Tongue (tissue), 2 donors: ENCODE data around the gene ZC3H12D. TPM values are rescaled to one million over a fixed set of nuclear protein-coding genes. Genes with fewer than 3 reads are reported as not detected.
"Not testable (repeated sequence)": the region's sequence is repeated elsewhere in the genome, so short reads cannot be mapped to it uniquely, and the experiment has no call there.

ENCODE experiments used
- DNase-seq: peaks from one replicate; pipeline ENCODE4 v3.0.0-alpha.2; 2015
- total RNA-seq: library from RNA; depleted of rRNA; stranded (reverse); fragments of >200 nt; gene quantifications from one replicate; pipeline ENCODE4 v1.2.3, GENCODE V29; 2014

The ZC3H12D gene
- total RNA-seq, 1 donor from 2014 or later: 0.72 TPM

DNA sequence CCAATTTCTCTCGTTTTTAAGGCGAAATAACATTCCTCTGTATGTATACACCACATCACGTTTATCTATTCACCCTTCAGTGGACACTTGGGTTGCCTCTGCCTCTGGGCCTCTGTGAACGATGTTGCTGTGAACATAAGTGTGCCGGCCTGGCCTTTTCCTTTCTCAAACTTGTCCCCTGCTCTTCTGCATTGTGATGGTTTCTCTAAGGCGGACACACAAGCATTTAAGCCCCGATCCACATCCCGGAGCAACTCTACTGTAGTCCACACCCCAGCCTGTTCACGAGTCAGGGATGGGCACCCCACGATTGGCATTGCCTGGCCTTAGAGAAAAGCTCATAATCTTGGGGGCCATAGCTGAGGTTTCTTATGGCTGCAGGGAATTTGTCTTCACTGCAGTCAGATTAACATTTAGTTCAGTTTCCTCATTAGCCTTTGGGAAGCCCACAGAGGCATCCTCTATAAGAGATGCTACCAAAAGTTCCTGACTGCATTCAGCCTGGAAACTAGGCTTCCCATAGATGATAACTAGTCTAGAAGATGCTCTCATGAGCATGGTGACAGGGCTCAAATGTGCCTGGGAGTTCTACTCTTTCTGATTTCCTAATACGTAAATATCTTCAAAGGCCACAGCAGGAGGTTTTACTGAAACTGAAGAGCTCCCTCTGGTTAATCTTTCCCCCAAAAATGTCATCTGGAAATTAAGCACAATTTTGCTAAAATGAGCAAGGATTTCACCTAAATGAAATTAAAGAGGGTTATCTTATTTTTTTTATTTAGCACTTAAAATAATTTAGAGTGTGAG lies 762 bp downstream of the ZC3H12D start:
- no peak for DNase-seq

DNA sequence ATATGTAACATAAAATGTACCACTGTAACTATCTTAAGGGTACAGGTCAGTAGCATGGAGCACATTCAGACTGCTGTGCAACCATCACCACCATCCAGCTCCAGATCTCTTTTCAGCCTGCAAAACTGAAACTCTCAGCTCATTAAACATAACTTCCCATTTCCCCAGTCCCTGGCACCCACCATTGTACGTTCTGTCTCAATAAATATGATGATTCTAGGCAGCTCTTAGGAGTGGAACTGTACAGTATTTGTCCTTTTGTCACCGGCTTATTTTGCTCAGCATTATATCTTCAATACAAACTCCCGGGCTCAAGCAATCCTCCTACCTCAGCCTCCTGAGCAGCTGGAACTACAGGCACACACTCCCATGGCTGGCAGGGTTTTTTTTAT lies 1.5 kb downstream of the ZC3H12D start:
- no peak for DNase-seq

DNA sequence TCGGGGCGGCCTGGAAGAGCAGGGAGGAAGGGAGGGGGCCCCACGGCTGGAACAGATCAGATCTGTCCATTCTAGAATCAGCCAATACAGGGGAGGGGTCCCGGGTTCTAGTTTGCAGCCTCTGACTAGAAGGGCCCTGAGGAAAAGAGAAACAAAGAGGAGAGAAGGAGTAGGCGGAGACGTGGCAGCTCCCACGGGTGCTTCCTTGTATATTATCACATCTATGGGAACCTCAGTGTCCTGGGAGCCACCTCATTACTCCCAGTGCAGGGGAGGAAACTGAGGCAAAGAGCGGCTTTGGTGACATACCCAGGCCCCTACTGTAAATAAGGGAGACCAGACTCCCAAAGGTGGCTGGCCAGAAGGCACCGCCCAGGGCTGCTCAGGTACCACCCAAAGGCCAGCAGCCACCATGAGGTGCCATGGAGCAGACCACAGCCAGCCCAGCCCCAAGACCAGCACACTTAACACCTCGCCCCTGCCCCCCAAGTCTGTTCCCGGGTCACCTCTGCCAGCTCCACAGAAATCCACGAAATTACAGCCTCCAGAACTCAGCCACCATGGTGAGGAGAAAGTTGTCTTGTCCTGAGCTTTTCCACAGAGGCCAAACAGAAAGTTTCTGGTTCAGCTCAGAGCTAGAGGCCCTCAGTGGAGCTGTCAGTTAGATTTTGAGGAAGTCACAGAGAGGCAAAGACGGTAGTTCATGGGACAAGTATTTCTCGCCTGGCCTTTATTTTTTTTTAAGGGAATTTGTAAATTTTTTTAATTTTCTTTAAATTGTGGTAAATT lies 2.1 kb downstream of the ZC3H12D start:
- no peak for DNase-seq

DNA sequence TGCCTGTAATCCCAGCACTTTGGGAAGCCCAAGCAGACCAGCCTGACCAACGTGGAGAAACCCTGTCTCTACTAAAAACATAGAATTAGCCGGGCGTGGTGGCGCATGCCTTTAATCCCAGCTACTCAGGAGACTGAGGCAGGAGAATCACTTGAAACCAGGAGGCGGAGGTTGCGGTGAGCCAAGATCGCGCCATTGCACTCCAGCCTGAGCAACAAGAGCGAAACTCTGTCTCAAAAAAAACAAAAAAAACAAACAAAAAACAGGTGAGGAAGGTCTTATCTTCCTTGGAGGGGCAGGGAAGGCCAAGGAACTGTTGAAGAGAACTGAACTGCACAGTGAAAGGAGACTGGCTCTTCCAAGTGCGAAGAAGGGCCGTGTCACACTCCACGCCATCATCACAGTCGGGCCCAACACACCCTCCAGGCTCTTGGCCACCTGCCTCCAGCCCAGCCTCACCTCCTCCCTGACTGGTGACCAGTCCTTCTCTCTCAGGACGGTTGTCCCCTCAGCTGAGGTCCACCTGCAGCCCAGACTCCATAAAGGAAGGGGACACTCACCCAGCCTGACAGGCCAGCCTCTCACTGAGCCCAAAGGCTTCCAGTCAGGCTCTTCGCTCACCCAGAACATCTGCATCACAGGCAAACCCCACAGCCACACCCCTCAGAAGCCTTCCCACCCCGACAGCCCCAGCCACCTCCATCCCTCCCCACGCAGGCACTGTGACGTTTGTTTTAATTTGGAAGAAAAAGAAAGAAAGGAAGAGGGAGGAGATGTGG lies 4.1 kb downstream of the ZC3H12D start:
- DNase-seq: no peak

DNA sequence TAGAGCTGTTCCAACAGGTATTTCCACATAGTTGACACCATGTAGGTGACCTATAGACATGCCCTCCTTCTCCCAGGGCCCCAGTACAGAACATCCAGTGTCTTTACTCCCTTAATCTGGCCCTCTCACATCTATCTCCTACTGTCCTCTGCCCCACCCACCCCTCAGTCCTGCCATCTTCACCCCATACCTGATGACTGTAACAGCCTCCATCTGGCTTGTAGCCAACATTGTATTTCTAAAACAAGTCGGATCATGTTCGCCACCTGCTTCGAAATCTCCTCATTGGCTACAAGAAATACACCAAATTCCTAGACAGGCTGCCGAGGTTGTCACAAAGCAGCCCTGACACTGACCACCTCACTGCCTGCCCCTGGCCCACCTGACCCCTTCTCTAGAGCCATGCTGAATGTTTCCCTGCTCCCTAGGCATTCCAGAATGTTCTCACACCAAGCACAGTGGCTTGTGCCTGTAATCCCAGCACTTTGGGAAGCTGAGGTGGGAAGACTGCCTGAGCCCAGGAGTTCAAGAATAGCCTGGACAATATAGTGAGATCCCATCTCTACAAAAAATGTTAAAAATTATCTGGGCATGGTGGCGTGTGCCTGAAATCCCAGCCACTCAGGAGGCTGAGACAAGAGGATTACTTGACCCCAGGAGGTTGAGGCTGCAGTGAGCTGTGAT lies 6.0 kb downstream of the ZC3H12D start:
- DNase-seq: no peak

DNA sequence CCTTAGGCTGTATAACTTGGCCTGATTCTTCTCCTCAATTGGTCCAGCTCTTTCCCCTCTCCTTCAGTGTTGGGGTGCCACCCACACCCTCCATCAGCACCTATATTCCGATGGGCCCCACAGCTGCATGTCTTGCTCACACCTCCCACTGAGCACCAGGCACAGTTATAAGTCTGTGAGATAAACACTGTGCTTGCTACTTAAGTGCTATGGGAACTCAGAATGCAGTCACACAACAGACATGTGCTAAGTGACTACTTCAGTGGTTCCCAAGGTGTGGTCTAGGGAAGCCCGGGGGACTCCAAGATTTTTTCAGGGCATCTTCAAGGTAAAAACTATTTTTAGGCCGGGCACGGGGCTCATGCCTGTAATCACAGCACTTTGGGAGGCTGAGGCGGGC lies 7.3 kb downstream of the ZC3H12D start:
- DNase-seq: no peak

DNA sequence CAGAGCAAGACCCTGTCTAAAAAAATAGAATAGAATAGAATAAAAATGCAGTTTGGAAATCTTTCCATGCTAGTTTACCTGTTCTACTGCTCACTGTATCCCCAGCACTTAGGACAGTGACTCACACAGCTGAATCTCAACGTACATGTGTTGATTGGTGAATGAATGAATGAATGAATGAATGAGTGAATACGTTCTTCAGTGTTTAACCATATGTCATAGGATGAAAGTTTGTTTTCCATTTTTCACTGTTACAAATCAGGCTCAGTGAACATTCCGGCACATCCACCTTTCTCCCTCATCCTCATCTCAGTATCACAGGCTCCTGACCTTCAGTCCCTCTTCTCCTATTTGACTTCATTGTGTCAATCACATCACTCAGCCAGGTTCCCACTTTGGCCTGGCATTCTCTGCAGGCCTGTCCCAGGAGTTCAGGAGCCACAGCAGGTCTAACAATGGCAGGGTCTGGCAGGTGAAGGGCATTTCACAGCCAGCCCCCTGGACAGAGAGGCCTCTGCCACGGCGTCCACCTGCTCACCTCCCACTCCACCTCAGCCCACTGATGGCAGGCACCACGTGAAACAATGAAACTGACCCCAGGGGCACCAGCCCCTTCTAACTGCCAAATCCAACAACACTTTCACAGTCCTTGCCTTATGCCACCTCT lies 7.9 kb downstream of the ZC3H12D start:
- no peak for DNase-seq

DNA sequence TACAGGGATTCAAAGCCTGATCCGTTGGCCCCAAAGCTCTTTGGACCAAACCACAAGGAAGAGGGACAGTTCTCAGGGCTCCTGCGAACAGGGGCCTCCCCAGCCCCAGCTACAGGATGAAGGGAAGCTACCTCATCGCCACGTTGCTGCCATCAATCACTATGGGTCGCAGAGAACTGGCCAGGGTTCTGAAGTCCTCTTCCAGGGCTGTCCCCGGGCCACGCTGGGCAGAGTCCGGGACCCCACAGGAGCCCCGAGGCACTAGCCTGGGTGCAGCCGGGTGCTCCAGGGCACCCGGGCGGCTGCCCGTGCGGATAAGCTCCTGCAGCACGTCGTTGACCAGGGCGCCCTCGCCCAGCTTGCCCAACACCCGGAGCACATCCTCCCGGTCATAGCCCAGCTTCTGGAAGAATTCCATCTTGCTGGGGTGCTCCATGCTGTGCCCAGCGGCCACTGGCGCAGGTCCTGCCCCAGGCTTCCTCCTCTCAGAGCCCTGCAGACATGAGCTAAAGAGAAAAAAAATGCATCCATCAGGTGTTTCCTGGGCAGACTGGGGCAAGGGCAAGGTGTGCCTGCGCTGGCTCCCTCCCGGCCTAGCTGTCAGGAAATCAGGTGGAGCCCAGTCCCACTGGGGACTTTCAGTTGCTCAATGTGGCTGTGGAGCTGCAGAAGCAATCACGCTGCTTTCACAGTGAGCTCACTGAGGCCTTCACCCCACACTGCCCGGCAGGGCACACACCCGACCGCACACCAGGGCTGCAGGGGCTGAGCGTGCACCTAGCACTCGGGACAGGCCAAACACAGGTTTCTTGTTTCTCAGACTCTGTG lies 10.5 kb downstream of the ZC3H12D start:
- DNase-seq: no peak

DNA sequence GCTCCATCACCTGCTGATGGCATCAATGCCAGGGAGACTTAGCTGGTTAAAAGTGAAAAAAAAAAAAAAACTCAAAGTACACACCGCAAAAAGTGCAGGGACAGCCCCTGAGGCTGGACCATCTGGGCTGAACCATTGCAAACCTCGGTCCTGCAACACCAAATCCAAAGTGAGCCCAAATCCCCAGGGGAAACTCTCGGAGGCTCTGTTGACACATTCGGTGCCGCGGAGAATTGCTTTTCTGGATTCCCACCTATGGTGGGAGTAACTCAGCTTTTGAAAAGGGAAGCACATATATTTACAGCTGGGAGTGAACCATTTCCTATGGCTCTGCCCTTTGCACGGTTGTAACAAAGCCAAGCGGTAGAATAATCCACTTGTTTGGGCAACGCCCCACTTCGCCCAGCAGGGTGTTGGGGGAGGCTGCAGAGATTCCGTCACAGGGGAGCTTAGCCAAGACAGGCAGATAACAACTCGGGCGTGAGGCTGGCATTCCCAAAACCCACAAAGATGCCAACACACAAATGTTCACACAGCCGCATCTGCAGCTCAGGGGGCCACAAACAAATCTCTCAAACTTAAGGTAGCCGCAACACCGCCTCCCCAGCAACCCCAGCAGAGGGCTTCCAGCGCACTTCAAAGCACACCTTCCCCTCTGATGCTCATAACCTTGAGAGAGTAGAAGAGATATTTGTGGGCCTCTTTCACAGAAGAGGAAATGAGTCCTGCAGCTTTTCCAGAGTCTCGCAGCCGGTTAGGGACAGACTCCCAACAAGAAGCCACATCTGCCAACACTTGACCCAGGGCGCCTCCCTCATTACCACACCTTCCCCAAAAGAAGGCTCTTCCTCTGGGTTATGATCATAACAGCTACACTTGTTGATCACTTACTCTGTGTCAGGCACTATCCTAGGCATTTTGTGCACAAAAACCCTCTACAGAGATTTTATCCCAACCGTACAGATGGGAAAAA lies 11.4 kb downstream of the ZC3H12D start:
- peak; percentile 66 for DNase-seq

DNA sequence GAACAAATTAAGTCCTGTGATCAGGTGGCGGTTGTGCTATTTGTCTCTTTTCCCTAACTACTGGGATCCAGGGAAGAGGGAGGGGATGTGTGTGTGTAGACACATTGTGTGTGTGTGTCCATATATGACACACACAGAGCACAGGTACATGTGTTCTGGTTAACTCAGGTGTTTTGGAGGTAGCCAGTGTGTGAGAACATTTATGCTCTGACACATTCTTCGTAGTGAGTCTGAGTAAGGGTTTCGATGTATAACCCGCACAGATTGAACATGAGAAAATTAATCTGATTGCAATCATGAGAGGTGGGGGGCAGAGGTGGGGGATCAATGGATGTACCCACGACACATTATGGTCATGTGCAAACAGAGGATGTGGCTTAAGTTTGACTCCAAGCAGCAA lies 12.6 kb downstream of the ZC3H12D start:
- DNase-seq: no peak

DNA sequence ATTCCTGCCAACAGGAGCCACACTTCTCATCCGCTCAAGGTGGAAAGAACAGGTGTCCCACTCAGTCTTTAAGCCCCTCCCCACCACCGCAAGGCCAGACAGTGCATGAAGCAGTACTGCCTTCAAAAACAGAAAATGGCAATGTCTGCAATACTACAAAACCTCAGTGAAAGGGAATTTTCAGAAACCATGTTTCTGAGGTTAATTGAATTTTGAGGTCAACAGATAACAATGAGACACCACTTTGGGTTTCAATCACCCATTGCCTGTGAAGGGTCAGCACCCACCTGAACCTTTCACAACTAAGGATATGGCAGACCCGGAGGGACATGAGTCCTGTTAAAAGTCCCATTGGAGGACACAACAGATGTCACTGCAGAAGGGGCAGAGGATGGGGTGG lies 13.0 kb downstream of the ZC3H12D start:
- DNase-seq: no peak

DNA sequence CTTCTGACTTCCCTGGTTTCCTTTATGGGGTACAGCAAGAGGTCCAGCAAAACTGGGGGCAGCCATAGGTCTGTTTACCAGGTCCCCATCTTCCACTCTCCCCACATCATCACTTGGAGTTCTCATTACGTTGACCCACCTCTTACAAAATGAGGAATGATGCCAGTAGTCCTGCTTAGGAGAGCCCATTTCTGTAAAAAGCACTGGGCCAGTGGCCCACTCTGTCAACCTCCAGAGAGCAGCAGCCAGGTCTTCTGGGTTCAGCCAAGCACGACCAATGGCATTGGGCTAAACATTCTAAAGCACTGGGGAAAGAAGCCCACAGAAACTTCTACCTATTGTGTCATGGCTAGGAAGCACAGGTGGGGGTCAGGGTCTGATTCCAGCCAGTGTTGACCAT lies 13.9 kb downstream of the ZC3H12D start:
- no peak for DNase-seq

DNA sequence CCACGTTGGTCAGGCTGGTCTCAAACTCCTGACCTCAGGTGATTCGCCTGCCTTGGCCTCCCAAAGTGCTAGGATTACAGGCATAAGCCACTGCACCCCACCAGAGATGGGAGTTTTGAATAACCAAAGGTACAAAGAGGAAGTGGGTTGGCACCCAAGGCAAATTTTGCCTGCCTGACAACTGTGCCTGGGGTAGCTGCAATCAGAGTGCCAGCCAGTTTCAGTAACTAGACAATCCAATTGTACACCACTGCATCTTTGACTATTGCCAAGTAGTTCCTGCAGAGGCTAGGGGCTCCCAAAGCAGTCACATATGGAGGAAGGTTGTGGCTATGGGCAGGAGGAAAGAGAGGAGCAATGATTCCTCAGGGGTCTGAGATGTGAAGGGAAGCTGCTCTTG lies 16.6 kb downstream of the ZC3H12D start:
- no peak for DNase-seq

DNA sequence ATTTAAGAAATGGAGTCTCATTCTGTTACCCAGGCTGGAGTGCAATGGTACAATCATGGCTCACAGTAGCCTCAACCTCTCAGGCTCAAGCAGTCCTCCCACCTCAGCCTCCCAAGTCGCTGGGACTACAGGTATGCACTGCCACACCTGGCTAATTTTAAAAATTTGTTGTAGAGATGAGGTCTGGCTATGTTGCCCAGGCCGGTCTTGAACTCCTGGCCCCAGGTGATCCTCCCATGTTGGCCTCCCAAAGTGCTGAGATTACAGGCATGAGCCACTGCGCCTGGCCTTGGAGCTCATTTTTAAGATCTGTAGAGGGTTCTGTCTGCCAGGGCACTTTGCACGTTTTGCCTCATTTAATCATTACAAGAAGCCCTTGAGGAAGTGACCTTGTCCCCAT lies 17.5 kb downstream of the ZC3H12D start:
- no peak for DNase-seq

DNA sequence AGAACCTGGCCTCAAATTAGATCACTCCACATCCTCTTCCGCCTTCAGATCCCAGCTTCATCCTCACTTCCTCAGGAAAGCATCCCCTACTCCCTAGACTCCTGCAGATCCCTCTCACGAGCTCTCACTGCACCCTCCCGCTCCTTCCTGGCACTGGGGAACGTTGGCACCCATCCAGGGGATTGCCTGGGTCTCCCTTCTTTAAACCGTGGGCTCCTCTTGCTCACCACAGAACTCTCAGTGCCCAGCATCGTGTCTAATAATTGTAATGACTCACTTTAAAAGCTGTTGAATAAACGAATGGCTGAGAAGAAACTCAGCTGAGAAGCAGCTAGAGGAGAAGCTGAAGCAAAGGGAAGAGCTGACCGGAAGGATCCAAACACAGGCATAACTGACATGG lies 20.4 kb downstream of the ZC3H12D start:
- DNase-seq: no peak

DNA sequence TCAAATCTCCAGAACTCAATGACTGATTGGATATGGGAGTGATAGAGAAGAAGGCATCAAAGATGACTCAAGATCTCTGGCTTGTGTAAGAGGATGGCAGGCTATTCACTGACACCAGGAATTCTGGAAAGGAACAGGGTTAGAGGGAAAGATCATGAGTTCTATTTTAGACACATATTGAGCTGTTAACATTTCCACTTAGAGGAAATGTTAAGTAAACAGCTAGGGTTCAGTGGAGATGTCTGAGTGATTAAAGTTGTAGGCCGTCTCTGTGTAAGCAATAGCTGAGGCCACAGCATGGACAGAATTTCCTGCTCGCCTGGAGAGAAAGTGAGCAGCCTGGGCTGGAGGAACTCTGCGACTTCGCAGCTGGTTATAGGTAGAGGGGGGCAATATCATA lies 21.0 kb downstream of the ZC3H12D start:
- no peak for DNase-seq

DNA sequence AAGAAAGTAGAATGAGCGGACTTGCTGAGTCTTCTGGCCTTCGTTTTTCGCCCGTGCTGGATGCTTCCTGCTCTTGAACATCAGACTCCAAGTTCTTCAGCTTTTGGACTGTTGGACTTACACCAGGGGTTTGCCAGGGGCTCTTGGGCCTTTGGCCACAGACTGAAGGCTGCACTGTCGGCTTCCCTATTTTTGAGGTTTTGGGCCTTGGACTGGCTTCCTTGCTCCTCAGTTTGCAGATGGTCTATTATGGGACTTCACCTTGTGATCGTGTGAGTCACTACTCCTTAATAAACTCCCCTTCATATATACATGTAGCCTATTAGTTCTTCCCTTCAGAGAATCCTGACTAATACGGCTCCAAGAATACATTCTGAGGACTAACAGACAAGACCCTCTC lies 22.1 kb downstream of the ZC3H12D start:
- not testable (repeated sequence) for DNase-seq

DNA sequence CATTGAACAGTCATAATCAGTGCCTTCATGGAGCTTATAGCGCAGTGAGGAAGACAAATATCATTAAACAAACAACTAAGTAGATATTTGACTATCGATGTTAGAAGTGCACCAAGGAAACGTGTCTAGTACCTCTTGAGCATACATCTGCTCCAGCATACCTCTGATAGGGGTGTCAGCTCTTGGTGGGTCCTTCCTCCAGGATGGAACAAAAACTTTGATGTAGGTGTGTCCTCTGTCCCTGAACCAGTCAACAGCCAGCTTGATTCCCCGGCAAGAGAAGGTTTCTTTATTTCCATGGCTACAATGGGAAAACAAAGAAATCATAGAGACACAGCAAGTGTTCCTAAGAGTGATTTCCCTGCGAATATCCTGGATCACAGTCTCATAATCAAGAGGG lies 23.1 kb downstream of the ZC3H12D start:
- DNase-seq: no peak

DNA sequence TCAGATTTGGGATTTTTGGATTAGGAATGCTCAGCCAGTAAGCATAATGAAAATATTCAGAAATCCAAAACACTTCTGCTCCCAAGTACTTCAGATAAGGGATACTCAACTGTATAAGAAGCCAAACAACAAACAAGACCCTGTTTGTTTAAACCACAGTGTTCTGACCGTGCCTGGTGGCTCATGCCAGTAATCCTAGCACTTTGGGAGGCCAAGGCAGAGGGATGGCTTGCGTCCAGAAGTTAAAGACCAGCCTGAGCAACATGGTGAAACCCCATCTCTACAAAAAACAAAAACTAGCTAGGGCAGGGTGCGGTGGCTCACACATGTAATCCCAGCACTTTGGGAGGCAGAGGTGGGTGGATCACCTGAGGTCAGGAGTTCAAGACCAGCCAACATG lies 24.6 kb downstream of the ZC3H12D start:
- DNase-seq: not testable (repeated sequence)

DNA sequence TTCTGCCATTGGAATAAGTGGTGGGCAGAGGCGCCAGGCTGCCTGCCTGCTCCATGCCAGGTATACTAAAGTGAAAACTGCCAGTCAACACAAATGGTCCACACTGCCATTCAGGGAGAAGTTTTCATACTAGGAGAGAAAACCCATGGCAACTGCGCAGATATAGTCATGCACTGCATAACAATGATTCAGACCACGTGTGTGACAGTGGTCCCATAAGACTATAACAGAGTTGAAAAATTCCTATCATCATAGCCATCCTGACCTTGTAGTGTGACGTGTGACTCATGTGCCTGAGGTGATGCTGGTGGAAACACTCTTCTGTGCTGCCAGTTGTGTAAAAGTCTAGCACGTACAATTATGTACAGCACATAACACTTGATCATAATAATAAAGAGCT lies 25.1 kb downstream of the ZC3H12D start:
- DNase-seq: no peak
